IMR-90 (cell line): ENCODE data around the gene COL4A2. TPM values are rescaled to one million over a fixed set of nuclear protein-coding genes. Genes with fewer than 3 reads are reported as not detected.

Experiments used
- ATAC-seq: fragments of 200-7000 bp; cut with Tn5 transposase; 2 replicates; pipeline ENCODE4 v1.9.1; 2020; ENCODE audit warnings: low read depth, mild to moderate bottlenecking, moderate library complexity
- BruUV-seq: library from RNA; stranded (reverse); fragments of 400-500 nt; replicated peaks from 2 replicates; lab custom pipeline; 2021; lab: Mats Ljungman, UMichigan
- CTCF ChIA-PET: fragments of 300-600 bp; formaldehyde crosslinking; extraction: SDS; loops from one replicate; lab custom pipeline; 2021; ENCODE audit warnings: antibody characterized with exemption; lab: Yijun Ruan, JAX
- POLR2A ChIA-PET: fragments of 300-600 bp; sonication (Branson Sonifier 250); formaldehyde crosslinking; loops from one replicate; lab custom pipeline; 2022; ENCODE audit warnings: antibody characterized with exemption; ENCODE audit not compliant: unreplicated experiment; lab: Charles Lee
- DNase-seq: peaks from one replicate; pipeline ENCODE4 v3.0.0; 2013
- H2AFZ ChIP-seq: replicated peaks from 2 replicates; pipeline ENCODE3; 2013; ENCODE audit warnings: low read length, mild to moderate bottlenecking; ENCODE audit not compliant: poor library complexity
- H2AK5ac ChIP-seq: 2 replicates; pipeline ENCODE4 v1.6.1; 2013; ENCODE audit warnings: low read depth, low read length, inconsistent platforms
- H2AK9ac ChIP-seq: replicated peaks from 2 replicates; pipeline ENCODE3; 2013; ENCODE audit warnings: mild to moderate bottlenecking, low read depth, low read length, moderate library complexity; ENCODE audit not compliant: poor library complexity
- H2BK120ac ChIP-seq: 2 replicates; pipeline ENCODE4 v1.6.1; 2013; ENCODE audit warnings: low read depth, low read length, inconsistent platforms
- H2BK15ac ChIP-seq: 3 replicates; pipeline ENCODE4 v1.6.1; 2013; ENCODE audit warnings: low read depth, low read length, inconsistent platforms
- H2BK20ac ChIP-seq: 2 replicates; pipeline ENCODE4 v1.6.1; 2013; ENCODE audit warnings: low read depth, mild to moderate bottlenecking, inconsistent platforms, low read length, moderate library complexity
- H2BK5ac ChIP-seq: 2 replicates; pipeline ENCODE4 v1.6.1; 2013; ENCODE audit warnings: mild to moderate bottlenecking, low read depth, low read length, inconsistent platforms; ENCODE audit not compliant: poor library complexity, severe bottlenecking
- H3K14ac ChIP-seq: replicated peaks from 2 replicates; pipeline ENCODE4 v1.6.1; 2013; ENCODE audit warnings: low read depth, low read length, inconsistent platforms
- H3K18ac ChIP-seq: 2 replicates; pipeline ENCODE4 v1.6.1; 2013; ENCODE audit warnings: low read depth, low read length, control low read depth
- H3K23ac ChIP-seq: 2 replicates; pipeline ENCODE4 v1.6.1; 2013; ENCODE audit warnings: low read depth, low read length, inconsistent platforms
- H3K27ac ChIP-seq: 2 replicates; pipeline ENCODE4 v1.5.1; 2013; ENCODE audit warnings: mild to moderate bottlenecking, control low read depth, low read length; ENCODE audit not compliant: insufficient read depth
- H3K27me3 ChIP-seq: 2 replicates; pipeline ENCODE4 v1.6.1; 2013; ENCODE audit warnings: low read length; ENCODE audit not compliant: control insufficient read depth, insufficient read depth
- H3K36me3 ChIP-seq: 2 replicates; pipeline ENCODE4 v1.6.1; 2013; ENCODE audit warnings: low read length, mixed read lengths; ENCODE audit not compliant: control insufficient read depth, insufficient read depth
- H3K4ac ChIP-seq: 2 replicates; pipeline ENCODE4 v1.6.1; 2013; ENCODE audit warnings: low read depth, low read length, inconsistent platforms
- H3K4me1 ChIP-seq: 2 replicates; pipeline ENCODE4 v1.6.1; 2013; ENCODE audit warnings: low read length, mixed read lengths; ENCODE audit not compliant: control insufficient read depth, insufficient read depth
- H3K4me2 ChIP-seq: 2 replicates; pipeline ENCODE4 v1.6.1; 2013; ENCODE audit warnings: low read depth, mild to moderate bottlenecking, control low read depth, low read length, moderate library complexity
- H3K4me3 ChIP-seq: 2 replicates; pipeline ENCODE4 v1.5.1; 2013; ENCODE audit warnings: low read depth, mild to moderate bottlenecking, control low read depth, low read length, moderate library complexity; ENCODE audit not compliant: insufficient read depth
- H3K56ac ChIP-seq: 2 replicates; pipeline ENCODE4 v1.6.1; 2013; ENCODE audit warnings: low read length, inconsistent platforms; ENCODE audit not compliant: insufficient read depth; ENCODE audit errors: extremely low read depth
- H3K79me1 ChIP-seq, 2 experiments: 2 replicates each; pipeline ENCODE4 v1.6.1; 2013; ENCODE audit warnings: low read length in 2 of 2, inconsistent platforms in 1 of 2, low read depth in 1 of 2
- H3K9ac ChIP-seq: 2 replicates; pipeline ENCODE4 v1.6.1; 2013; ENCODE audit warnings: low read depth, low read length, control low read depth
- H3K9me1 ChIP-seq: 2 replicates; pipeline ENCODE4 v1.6.1; 2013; ENCODE audit warnings: low read length, inconsistent platforms; ENCODE audit not compliant: insufficient read depth
- H3K9me3 ChIP-seq: 2 replicates; pipeline ENCODE4 v1.6.1; 2013; ENCODE audit warnings: low read length; ENCODE audit not compliant: control insufficient read depth, insufficient read depth
- H4K20me1 ChIP-seq: 2 replicates; pipeline ENCODE4 v1.6.1; 2013; ENCODE audit warnings: low read length, inconsistent platforms; ENCODE audit not compliant: insufficient read depth
- H4K5ac ChIP-seq: 2 replicates; pipeline ENCODE4 v1.6.1; 2013; ENCODE audit warnings: mild to moderate bottlenecking, low read depth, low read length, control low read depth
- H4K8ac ChIP-seq, 2 experiments: 2 replicates each; pipeline ENCODE4 v1.6.1; 2013; ENCODE audit warnings: low read depth in 2 of 2, low read length in 2 of 2, control low read depth in 1 of 2, inconsistent platforms in 1 of 2
- H4K91ac ChIP-seq: 2 replicates; pipeline ENCODE4 v1.6.1; 2013; ENCODE audit warnings: low read depth, low read length, inconsistent platforms; ENCODE audit not compliant: insufficient read depth
- CHD1 ChIP-seq: IDR thresholded peaks from 2 replicates; pipeline ENCODE4 v1.6.1; 2012; ENCODE audit warnings: low read depth, low read length, improper control_type of control experiment
- CTCF ChIP-seq: conservative IDR thresholded peaks from 2 replicates; pipeline ENCODE4 v1.5.1; 2012; ENCODE audit warnings: mild to moderate bottlenecking, low read depth, low read length, improper control_type of control experiment
- ELK1 ChIP-seq: fragments of 150-350 bp; IDR thresholded peaks from 2 replicates; pipeline ENCODE4 v1.6.1; 2016; ENCODE audit warnings: low read depth, mild to moderate bottlenecking, low read length, moderate library complexity, borderline replicate concordance
- MAFK ChIP-seq: IDR thresholded peaks from 2 replicates; pipeline ENCODE4 v1.6.1; 2012; ENCODE audit warnings: low read depth, low read length, improper control_type of control experiment
- MXI1 ChIP-seq: IDR thresholded peaks from 2 replicates; pipeline ENCODE4 v1.6.1; 2012; ENCODE audit warnings: low read depth, mild to moderate bottlenecking, low read length, moderate library complexity, borderline replicate concordance
- RCOR1 ChIP-seq: IDR thresholded peaks from 2 replicates; pipeline ENCODE4 v1.6.1; 2012; ENCODE audit warnings: mild to moderate bottlenecking, low read length, improper control_type of control experiment; ENCODE audit not compliant: insufficient replicate concordance
- USF2 ChIP-seq: fragments of 150-350 bp; IDR thresholded peaks from 2 replicates; pipeline ENCODE4 v1.6.1; 2017; ENCODE audit warnings: mild to moderate bottlenecking, antibody characterized with exemption, low read length, low read depth
- WGBS, 2 experiments: methylation state at CpG; one replicate each; pipeline versions ENCODE4 v1.1.5 to v1.1.7; 2013; ENCODE audit warnings: missing lambda C conversion rate in 2 of 2; ENCODE audit not compliant: insufficient read length in 1 of 2; ENCODE audit errors: extremely low coverage in 2 of 2; 5-methylcytosine and 5-hydroxymethylcytosine counted together
- dilution Hi-C: fragments of 300-500 bp; cut with HindIII; formaldehyde crosslinking; loops from one replicate; pipeline ENCODE4 v1.14.3; 2018; ENCODE audit warnings: low sequenced_read_pairs; ENCODE audit not compliant: unreplicated experiment
- in situ Hi-C: fragments of 300-500 bp; cut with MboI; formaldehyde crosslinking; loops from 3 replicates; pipeline ENCODE4 v1.14.3; 2019; ENCODE audit warnings: low sequenced_read_pairs, inconsistent platforms, mixed read lengths
- intact Hi-C: fragments of 100-400 bp; cut with micrococcal nuclease; formaldehyde crosslinking; loops from 2 replicates; pipeline ENCODE4 v1.10.0; 2022
- polyA plus RNA-seq, 3 experiments: library from polyadenylated mRNA; depleted of rRNA; stranded (reverse); fragments of >200 nt; gene quantifications; 2 replicates each; pipeline ENCODE4 v1.2.3, GENCODE V29; 2012; ENCODE audit warnings: low replicate concordance in 1 of 3
- total RNA-seq: library from RNA; depleted of rRNA; stranded (reverse); fragments of >200 nt; gene quantifications from 2 replicates; pipeline ENCODE4 v1.2.3, GENCODE V29; 2012

COL4A2 gene
- total and polyA plus RNA-seq, 2 of the 4 experiments (the other 2 are of a cell fraction): 90.7 to 457 TPM

- Histone ChIP-seq H2AK9ac (no peak overlapping the region), H4K20me1 (peaks cover 10% of the 10 kb centered on the region), H3K9ac (no peak overlapping the region), H2AK5ac (no peak overlapping the region), H4K8ac (no peak overlapping the region), H3K27me3 (no peaks in the 10 kb centered on the region), H3K9me1 (peaks cover 16% of the 10 kb centered on the region), H2BK5ac (no peak overlapping the region), H2BK15ac (no peak overlapping the region), H3K14ac (no peak overlapping the region), H4K5ac (no peak overlapping the region), H3K79me1 (peaks cover 17 to 42% of the 10 kb centered on the region in 2 experiments), H3K56ac (no peak overlapping the region), H3K18ac (no peak overlapping the region), H3K36me3 (peaks cover 86% of the 10 kb centered on the region), H3K4me2 (no peak overlapping the region), H3K9me3 (no peaks in the 10 kb centered on the region), H3K4me3 (no peak overlapping the region), H2BK120ac (no peak overlapping the region), H2BK20ac (no peak overlapping the region), H2AFZ (no peak overlapping the region), H3K4ac (no peak overlapping the region), H3K27ac (no peak overlapping the region), H3K4me1 (no peaks in the 10 kb centered on the region), H4K91ac (no peak overlapping the region), H3K23ac (no peak overlapping the region)
- DNase-seq (no peak), ATAC-seq (no peak)
- POLR2A ChIA-PET: no interaction called here
- BruUV-seq: no TSS peak
- dilution Hi-C loops: no loop called here
- intact Hi-C loops: no loop called here
- 96% methylated on average over 19 of the region's 24 CpGs; no CpG with 5 or more reads in 1 of the 2 experiments for WGBS, 2 experiments
- CTCF ChIA-PET: no interaction called here
- TF ChIP-seq ELK1: no peak
- TF ChIP-seq MXI1: no peak
- no peak for TF ChIP-seq CHD1
- TF ChIP-seq MAFK: no peak
- TF ChIP-seq RCOR1: no peak
- no peak for TF ChIP-seq USF2
- no peak for TF ChIP-seq CTCF
- in situ Hi-C loops: no loop called here
Measured at GRCh38 chr13:110491869-110492678, 185.0 kb downstream of the COL4A2 start.
